Measurements from ENCODE around the gene ALKBH4. TPM values are rescaled to one million over a fixed set of nuclear protein-coding genes. Genes with fewer than 3 reads are reported as not detected.
"Not testable (repeated sequence)": the region's sequence is repeated elsewhere in the genome, so short reads cannot be mapped to it uniquely, and the experiment has no call there.

The ALKBH4 gene
- total RNA-seq, 1 donor from 2014 or later = 10.4 TPM

DNA sequence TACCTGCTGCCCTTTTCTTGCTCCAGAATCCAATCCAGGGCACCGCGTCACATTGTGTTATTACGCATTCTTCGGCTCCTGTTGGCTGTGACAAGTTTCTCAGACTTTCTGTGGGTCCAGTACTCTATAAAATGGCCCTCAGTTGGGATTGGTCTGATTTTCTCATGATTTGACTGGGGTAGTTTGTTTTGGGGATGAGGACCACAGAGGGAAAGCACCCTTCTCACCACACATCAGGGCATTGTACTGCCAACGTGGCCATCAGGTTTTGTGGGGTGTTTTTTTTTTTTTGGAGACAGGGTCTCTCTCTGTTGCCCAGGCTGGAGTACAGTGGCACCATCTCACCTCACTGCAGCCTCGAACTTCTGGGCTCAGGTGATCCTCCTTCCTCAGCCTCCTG, 48.3 kb downstream of the ALKBH4 start:
- Histone ChIP-seq H3K36me3 (ENCODE audit: control insufficient read depth in 3 of 3, insufficient read depth in 3 of 3, low read length in 3 of 3) (peaks cover 23 to 31% (median 29%) of the 10 kb centered on the region in 3 donors), H3K27ac (ENCODE audit: low read depth, low read length) (no peak overlapping the region)

DNA sequence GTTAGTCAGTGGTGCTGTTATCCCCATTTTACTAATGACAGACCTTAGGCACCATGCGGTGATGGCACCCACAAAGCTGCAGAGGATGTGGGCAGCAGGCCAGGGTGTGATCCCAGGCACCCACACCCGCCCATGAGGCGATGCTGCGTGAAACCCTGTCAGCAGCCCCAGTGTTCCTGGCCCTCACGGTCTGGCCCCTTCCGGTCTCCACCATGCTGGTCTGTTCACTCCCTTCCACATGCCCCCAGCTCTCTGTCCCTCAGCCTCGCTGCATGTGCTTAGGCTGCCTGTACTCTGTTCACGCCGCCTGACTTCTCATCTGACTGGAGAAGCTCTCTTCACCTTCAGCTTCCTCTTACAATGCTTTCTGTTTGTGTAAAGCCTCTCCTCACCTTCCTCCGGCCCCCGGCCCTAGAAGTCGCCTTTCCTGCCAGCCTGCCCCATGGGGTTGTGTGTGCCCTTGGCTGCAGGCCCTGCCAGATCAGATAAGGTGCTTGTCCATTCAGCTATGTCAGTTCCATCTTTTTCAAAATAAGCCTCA, 48.9 kb downstream of the ALKBH4 start:
- no peak overlapping the region for H3K27ac ChIP-seq (ENCODE audit: low read depth, low read length)
- H3K4me3 ChIP-seq (ENCODE audit: low read length in 3 of 3) = no peak overlapping the region
- H3K4me1 ChIP-seq (ENCODE audit: control insufficient read depth in 3 of 3, insufficient read depth in 3 of 3, low read length in 3 of 3) = peaks cover 7 to 13% (median 11%) of the 10 kb centered on the region in 3 donors
- no peak overlapping the region for H3K9ac ChIP-seq (ENCODE audit: low read depth in 1 of 3, low read length in 3 of 3)
- H3K27me3 ChIP-seq (ENCODE audit: control insufficient read depth in 3 of 3, insufficient read depth in 3 of 3, low read length in 3 of 3) = no peaks in the 10 kb centered on the region
- H3K9me3 ChIP-seq (ENCODE audit: control insufficient read depth in 3 of 3, low read length in 3 of 3) = no peaks in the 10 kb centered on the region
- H3K36me3 ChIP-seq (ENCODE audit: control insufficient read depth in 3 of 3, insufficient read depth in 3 of 3, low read length in 3 of 3) = peaks cover 25 to 33% (median 31%) of the 10 kb centered on the region in 3 donors

More for the DNA sequence above, 48.3 kb downstream of the ALKBH4 start:
- Histone ChIP-seq H3K9me3 (ENCODE audit: control insufficient read depth in 3 of 3, low read length in 3 of 3) (no peaks in the 10 kb centered on the region), H3K27me3 (ENCODE audit: control insufficient read depth in 3 of 3, insufficient read depth in 3 of 3, low read length in 3 of 3) (no peaks in the 10 kb centered on the region), H3K9ac (ENCODE audit: low read depth in 1 of 3, low read length in 3 of 3) (no peak overlapping the region), H3K4me3 (ENCODE audit: low read length in 3 of 3) (no peak overlapping the region), H3K4me1 (ENCODE audit: control insufficient read depth in 3 of 3, insufficient read depth in 3 of 3, low read length in 3 of 3) (peaks cover 7 to 13% (median 11%) of the 10 kb centered on the region in 3 donors)

DNA sequence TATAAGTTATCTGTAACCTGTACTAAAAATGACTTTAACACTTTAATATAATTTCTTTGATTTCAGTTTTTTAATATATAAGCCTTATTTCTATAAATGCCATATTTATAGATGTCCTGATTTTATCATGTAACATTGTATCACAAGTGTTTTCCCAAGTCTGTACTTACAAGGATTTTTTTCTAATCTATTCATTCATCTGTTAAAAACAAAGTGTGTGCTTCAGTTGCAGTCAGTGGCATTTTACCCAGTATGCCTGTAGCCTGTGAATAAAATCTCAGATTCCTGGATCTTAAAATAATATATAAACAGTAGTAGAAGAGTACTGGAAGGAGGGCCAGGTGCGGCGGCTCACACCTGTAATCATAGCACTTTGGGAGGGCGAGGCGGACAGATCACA, 51.1 kb downstream of the ALKBH4 start:
- Histone ChIP-seq H3K9me3 (ENCODE audit: control insufficient read depth in 3 of 3, low read length in 3 of 3) (peaks cover 0 to 2% (median 0%) of the 10 kb centered on the region in 3 donors), H3K36me3 (ENCODE audit: control insufficient read depth in 3 of 3, insufficient read depth in 3 of 3, low read length in 3 of 3) (peaks cover 29 to 45% (median 44%) of the 10 kb centered on the region in 3 donors)

DNA sequence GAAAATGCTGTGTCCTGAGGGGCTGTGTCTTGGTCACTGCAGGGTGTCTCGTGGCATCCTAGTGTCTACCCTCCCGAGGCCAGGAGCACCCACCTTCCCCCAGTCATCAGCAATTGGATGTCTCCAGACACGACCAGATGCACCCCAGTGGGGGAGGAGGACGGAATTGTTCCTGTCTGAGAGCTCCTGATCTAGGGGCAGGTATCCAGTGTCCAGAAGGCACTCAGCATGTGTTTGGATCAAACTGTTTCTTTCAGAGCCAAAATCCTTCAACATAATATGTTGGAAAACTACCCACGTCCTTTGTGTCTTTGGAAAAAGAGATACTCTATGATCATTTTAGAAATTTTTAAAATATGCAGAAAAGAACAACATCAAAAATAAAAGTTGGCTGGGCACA, 51.6 kb downstream of the ALKBH4 start:
- peaks cover 33 to 47% (median 45%) of the 10 kb centered on the region in 3 donors for H3K36me3 ChIP-seq (ENCODE audit: control insufficient read depth in 3 of 3, insufficient read depth in 3 of 3, low read length in 3 of 3)
- H3K4me3 ChIP-seq (ENCODE audit: low read length in 3 of 3) = no peak overlapping the region
- no peaks in the 10 kb centered on the region for H3K27me3 ChIP-seq (ENCODE audit: control insufficient read depth in 3 of 3, insufficient read depth in 3 of 3, low read length in 3 of 3)
- H3K27ac ChIP-seq (ENCODE audit: low read depth, low read length) = no peak overlapping the region
- peaks cover 0 to 2% (median 0%) of the 10 kb centered on the region in 3 donors for H3K9me3 ChIP-seq (ENCODE audit: control insufficient read depth in 3 of 3, low read length in 3 of 3)
- no peak overlapping the region for H3K9ac ChIP-seq (ENCODE audit: low read depth in 1 of 3, low read length in 3 of 3)
- peaks cover 7 to 13% (median 11%) of the 10 kb centered on the region in 3 donors for H3K4me1 ChIP-seq (ENCODE audit: control insufficient read depth in 3 of 3, insufficient read depth in 3 of 3, low read length in 3 of 3)

More for the DNA sequence above, 51.1 kb downstream of the ALKBH4 start:
- Histone ChIP-seq H3K9ac (ENCODE audit: low read depth in 1 of 3, low read length in 3 of 3) (no peak overlapping the region), H3K4me1 (ENCODE audit: control insufficient read depth in 3 of 3, insufficient read depth in 3 of 3, low read length in 3 of 3) (peaks cover 7 to 13% (median 11%) of the 10 kb centered on the region in 3 donors), H3K4me3 (ENCODE audit: low read length in 3 of 3) (no peak overlapping the region), H3K27ac (ENCODE audit: low read depth, low read length) (no peak overlapping the region), H3K27me3 (ENCODE audit: control insufficient read depth in 3 of 3, insufficient read depth in 3 of 3, low read length in 3 of 3) (no peaks in the 10 kb centered on the region)

DNA sequence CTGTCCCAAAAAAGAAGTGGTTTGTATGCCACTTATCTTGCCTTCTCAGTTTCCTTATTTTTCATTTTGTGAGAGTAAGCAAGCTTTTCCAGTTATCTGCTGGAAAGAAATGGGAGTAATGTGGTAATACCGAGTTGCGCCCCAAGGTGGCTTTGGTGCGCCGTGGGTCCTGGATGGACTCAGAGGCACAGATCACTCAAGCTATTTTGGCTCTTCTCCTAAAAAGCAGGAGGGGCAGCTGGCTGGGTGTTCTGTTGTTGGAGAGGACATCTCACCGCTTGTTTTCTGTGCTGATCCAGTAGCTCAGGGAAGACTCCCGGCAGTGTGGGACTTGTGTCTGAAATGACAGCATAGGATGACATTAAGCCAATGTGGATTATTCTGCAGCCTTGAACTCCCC, 52.1 kb downstream of the ALKBH4 start:
- Histone ChIP-seq H3K27ac (ENCODE audit: low read depth, low read length) (no peak overlapping the region), H3K4me1 (ENCODE audit: control insufficient read depth in 3 of 3, insufficient read depth in 3 of 3, low read length in 3 of 3) (peaks cover 7 to 13% (median 11%) of the 10 kb centered on the region in 3 donors), H3K36me3 (ENCODE audit: control insufficient read depth in 3 of 3, insufficient read depth in 3 of 3, low read length in 3 of 3) (peaks cover 39 to 52% (median 51%) of the 10 kb centered on the region in 3 donors), H3K9me3 (ENCODE audit: control insufficient read depth in 3 of 3, low read length in 3 of 3) (peaks cover 0 to 2% (median 0%) of the 10 kb centered on the region in 3 donors), H3K9ac (ENCODE audit: low read depth in 1 of 3, low read length in 3 of 3) (no peak overlapping the region), H3K27me3 (ENCODE audit: control insufficient read depth in 3 of 3, insufficient read depth in 3 of 3, low read length in 3 of 3) (no peaks in the 10 kb centered on the region), H3K4me3 (ENCODE audit: low read length in 3 of 3) (no peak overlapping the region)

DNA sequence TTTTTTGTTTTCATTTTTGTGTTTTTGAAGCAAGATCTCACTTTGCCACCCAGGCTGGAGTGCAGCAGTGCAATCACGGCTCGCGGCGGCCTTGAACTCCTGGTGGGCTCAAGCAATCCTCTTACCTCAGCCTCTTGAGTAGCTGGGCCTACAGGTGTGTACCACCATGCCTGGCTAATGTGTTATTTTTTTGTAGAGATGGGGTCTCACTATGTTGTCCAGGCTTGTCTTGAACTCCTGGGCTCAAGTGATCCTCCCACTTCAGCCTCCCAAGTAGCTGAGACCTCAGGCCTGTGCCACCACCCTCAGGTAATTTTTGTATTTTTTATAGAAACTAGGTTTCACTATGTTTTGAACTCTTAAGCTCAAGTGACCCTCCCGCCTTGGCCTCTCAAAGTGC, 53.7 kb downstream of the ALKBH4 start:
- Histone ChIP-seq H3K27me3 (ENCODE audit: control insufficient read depth in 3 of 3, insufficient read depth in 3 of 3, low read length in 3 of 3) (no peaks in the 10 kb centered on the region), H3K27ac (ENCODE audit: low read depth, low read length) (no peak overlapping the region), H3K4me1 (ENCODE audit: control insufficient read depth in 3 of 3, insufficient read depth in 3 of 3, low read length in 3 of 3) (peaks cover 7 to 13% (median 11%) of the 10 kb centered on the region in 3 donors), H3K36me3 (ENCODE audit: control insufficient read depth in 3 of 3, insufficient read depth in 3 of 3, low read length in 3 of 3) (peaks cover 38 to 60% (median 59%) of the 10 kb centered on the region in 3 donors), H3K9ac (ENCODE audit: low read depth in 1 of 3, low read length in 3 of 3) (no peak overlapping the region), H3K4me3 (ENCODE audit: low read length in 3 of 3) (no peak overlapping the region), H3K9me3 (ENCODE audit: control insufficient read depth in 3 of 3, low read length in 3 of 3) (peaks cover 0 to 2% (median 0%) of the 10 kb centered on the region in 3 donors)

DNA sequence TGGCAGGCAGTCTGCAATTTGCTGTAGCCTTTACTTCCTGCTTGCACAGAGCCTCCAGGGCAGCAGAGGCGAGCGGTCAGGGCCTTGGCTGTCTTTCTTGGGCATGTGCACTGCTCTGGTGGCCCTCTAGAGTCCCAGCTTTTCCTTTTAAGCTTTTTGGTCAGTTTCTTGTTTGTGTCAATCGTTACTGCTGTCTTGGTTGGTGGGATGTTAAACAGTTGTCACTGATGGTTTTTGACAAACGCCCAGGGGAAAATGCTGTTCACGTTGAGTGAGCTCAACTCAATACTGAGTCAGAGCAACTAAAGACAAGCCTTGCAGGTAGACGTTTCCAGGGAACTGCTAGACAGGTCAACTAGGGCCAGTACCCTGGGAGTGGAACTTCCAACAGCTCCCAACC, 54.5 kb downstream of the ALKBH4 start:
- peaks cover 0 to 2% (median 0%) of the 10 kb centered on the region in 3 donors for H3K9me3 ChIP-seq (ENCODE audit: control insufficient read depth in 3 of 3, low read length in 3 of 3)
- no peak overlapping the region for H3K27ac ChIP-seq (ENCODE audit: low read depth, low read length)
- H3K9ac ChIP-seq (ENCODE audit: low read depth in 1 of 3, low read length in 3 of 3) = no peak overlapping the region
- H3K36me3 ChIP-seq (ENCODE audit: control insufficient read depth in 3 of 3, insufficient read depth in 3 of 3, low read length in 3 of 3) = peaks cover 35 to 62% (median 58%) of the 10 kb centered on the region in 3 donors
- peaks cover 7 to 13% (median 11%) of the 10 kb centered on the region in 3 donors for H3K4me1 ChIP-seq (ENCODE audit: control insufficient read depth in 3 of 3, insufficient read depth in 3 of 3, low read length in 3 of 3)
- no peaks in the 10 kb centered on the region for H3K27me3 ChIP-seq (ENCODE audit: control insufficient read depth in 3 of 3, insufficient read depth in 3 of 3, low read length in 3 of 3)
- H3K4me3 ChIP-seq (ENCODE audit: low read length in 3 of 3) = no peak overlapping the region

DNA sequence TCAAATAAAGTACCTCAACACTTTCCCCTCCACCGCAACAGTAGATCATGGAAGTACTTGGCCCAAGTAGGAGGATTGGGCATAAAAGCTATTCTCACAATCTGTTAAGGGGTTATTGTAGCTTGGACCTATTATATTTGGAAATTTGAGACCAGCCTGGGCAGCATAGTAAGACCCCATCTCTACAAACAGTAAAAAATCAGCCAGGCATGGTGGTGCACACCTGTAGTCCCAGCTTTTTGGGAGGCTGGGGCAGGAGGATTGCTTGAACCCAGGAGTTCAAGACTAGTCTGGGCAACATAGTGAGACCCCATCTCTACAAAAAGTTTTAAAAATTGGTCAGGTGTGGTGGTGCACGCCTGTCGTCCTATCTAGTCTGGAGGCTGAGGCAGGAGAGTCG, 55.3 kb downstream of the ALKBH4 start:
- H3K4me3 ChIP-seq (ENCODE audit: low read length in 3 of 3) = no peak overlapping the region
- H3K27me3 ChIP-seq (ENCODE audit: control insufficient read depth in 3 of 3, insufficient read depth in 3 of 3, low read length in 3 of 3) = no peaks in the 10 kb centered on the region
- peaks cover 0 to 2% (median 0%) of the 10 kb centered on the region in 3 donors for H3K9me3 ChIP-seq (ENCODE audit: control insufficient read depth in 3 of 3, low read length in 3 of 3)
- H3K4me1 ChIP-seq (ENCODE audit: control insufficient read depth in 3 of 3, insufficient read depth in 3 of 3, low read length in 3 of 3) = peaks cover 7 to 13% (median 11%) of the 10 kb centered on the region in 3 donors
- H3K27ac ChIP-seq (ENCODE audit: low read depth, low read length) = no peak overlapping the region
- peaks cover 40 to 63% (median 57%) of the 10 kb centered on the region in 3 donors for H3K36me3 ChIP-seq (ENCODE audit: control insufficient read depth in 3 of 3, insufficient read depth in 3 of 3, low read length in 3 of 3)
- H3K9ac ChIP-seq (ENCODE audit: low read depth in 1 of 3, low read length in 3 of 3) = no peak overlapping the region

DNA sequence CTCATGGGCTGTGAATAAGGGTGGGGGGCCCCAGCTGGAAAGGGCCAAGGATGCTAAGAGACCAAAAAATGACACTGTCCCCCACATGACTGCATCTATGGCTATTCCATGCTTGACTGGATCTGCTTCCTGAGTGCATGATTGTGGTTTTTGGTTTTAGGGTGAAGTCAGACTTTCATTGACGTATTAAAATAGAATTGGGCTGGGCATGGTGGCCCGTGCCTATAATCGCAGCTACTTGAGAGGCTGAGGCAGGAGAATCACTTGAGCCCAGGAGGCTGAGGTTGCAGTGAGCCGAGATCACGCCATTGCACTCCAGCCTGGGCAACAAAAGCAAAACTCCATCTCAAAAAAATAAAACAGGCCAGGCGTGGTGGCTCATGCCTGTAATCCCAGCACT, 56.1 kb downstream of the ALKBH4 start:
- not testable (repeated sequence) for H3K9ac ChIP-seq (ENCODE audit: low read depth in 1 of 3, low read length in 3 of 3); H3K27me3 ChIP-seq (ENCODE audit: control insufficient read depth in 3 of 3, insufficient read depth in 3 of 3, low read length in 3 of 3); H3K27ac ChIP-seq (ENCODE audit: low read depth, low read length); H3K9me3 ChIP-seq (ENCODE audit: control insufficient read depth in 3 of 3, low read length in 3 of 3); H3K4me3 ChIP-seq (ENCODE audit: low read length in 3 of 3)
- Histone ChIP-seq H3K4me1 (ENCODE audit: control insufficient read depth in 3 of 3, insufficient read depth in 3 of 3, low read length in 3 of 3) (peaks cover 7 to 13% (median 11%) of the 10 kb centered on the region in 3 donors), H3K36me3 (ENCODE audit: control insufficient read depth in 3 of 3, insufficient read depth in 3 of 3, low read length in 3 of 3) (peaks cover 48 to 70% (median 66%) of the 10 kb centered on the region in 3 donors)

DNA sequence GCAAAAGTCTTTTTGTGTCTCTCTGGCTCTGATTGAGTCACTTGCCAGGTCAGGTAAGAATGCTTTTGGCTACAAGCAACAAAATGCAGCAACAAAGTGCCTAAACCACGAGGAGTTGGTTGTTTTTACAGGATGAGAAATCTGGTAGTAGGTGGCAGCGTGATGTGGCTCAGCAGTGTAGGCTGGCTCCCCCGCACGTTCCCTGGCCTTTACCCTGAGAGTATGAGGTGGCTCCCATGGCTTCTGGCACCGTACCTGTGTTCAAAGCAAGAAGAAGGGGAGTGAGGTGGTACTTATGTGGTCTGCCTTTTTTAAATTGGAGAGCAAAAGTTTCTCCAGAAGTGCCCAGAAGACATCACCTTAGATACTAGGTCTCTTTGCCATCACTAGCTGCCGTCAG, 56.8 kb downstream of the ALKBH4 start:
- Histone ChIP-seq H3K36me3 (ENCODE audit: control insufficient read depth in 3 of 3, insufficient read depth in 3 of 3, low read length in 3 of 3) (peaks cover 52 to 77% (median 70%) of the 10 kb centered on the region in 3 donors), H3K9me3 (ENCODE audit: control insufficient read depth in 3 of 3, low read length in 3 of 3) (peaks cover 0 to 2% (median 0%) of the 10 kb centered on the region in 3 donors), H3K27ac (ENCODE audit: low read depth, low read length) (no peak overlapping the region), H3K4me3 (ENCODE audit: low read length in 3 of 3) (no peak overlapping the region), H3K27me3 (ENCODE audit: control insufficient read depth in 3 of 3, insufficient read depth in 3 of 3, low read length in 3 of 3) (no peaks in the 10 kb centered on the region), H3K4me1 (ENCODE audit: control insufficient read depth in 3 of 3, insufficient read depth in 3 of 3, low read length in 3 of 3) (peaks cover 3 to 8% (median 8%) of the 10 kb centered on the region in 3 donors), H3K9ac (ENCODE audit: low read depth in 1 of 3, low read length in 3 of 3) (no peak overlapping the region)
